ENCODE results near the gene YIF1A. TPM values are rescaled to one million over a fixed set of nuclear protein-coding genes. Genes with fewer than 3 reads are reported as not detected.
A peak's percentile ranks its signal among the peaks of the same experiment; 100 is the strongest.

Gene YIF1A
- total RNA-seq, 1 experiment from 2014 or later, result 81.8 TPM

DNA sequence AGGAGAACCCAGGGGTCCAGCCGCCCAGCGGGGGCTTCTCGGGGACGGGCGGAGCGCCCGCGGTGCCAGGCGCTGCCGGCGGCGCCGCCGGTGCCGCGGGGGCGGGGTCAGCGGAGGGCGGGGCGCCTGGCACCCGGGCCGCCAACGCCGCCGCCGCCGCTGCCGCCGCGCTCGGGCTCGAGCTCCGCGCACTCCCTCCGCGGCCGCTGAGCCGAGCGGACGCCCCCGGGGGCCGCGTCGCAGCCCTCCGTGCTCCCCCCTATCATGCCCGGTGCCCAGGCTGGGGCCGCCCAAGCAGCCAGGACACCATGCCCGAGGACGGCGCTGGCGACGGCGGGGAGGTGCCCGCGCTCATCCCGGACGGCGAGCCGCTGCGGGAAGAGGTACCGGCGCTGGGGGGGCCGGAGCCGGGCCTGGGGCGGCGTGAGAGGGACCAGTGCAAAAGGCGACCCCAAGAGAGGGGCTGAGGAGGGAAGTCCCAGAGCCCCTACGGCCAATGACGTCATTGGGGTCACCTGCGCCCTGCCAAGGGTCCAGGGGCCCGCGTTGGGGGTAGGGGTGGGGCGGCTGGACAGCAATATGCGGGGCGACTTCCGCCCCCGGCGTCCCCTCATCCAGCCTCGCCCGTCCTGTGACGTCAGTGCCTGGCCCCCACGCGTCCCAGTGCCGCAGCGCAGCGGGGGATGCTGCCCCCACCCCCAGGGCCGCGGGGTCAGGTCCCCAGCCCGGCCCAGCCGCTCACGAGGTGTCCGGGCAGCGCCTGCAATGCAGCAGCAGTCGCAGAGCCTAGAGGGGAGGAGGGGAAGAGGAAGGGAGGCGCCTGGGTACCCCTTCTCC lies 3.0 kb upstream of the YIF1A start, which contains the start of gene TMEM151A:
TSS of gene TMEM151A (plus strand) at position 189 of the 837 bp plus-strand sequence. CDS start at position 309, 120 bp downstream.
- Histone ChIP-seq H3K4me2 (peak within 1 kb of the TSS; percentile 91; the same call in 1 of the 2 replicates), H3K4me3 (no peak within 1 kb of the TSS), H3K79me2 (ENCODE audit: low read depth) (peaks cover 18% of the 10 kb centered on the region), H3K9me2 (ENCODE audit: insufficient read depth) (no peaks in the 10 kb centered on the region), H3F3A (ENCODE audit: insufficient read depth, low read depth) (peaks cover 20% of the 10 kb centered on the region), H3K36me3 (ENCODE audit: low read depth) (no peaks in the 10 kb centered on the region), H3K9me3 (ENCODE audit: insufficient read depth, low read depth) (no peaks in the 10 kb centered on the region), H4K20me1 (ENCODE audit: insufficient read depth) (peaks cover 3% of the 10 kb centered on the region; the same call in 1 of the 2 replicates), H2AFZ (no peak within 1 kb of the TSS), H3K27ac (no peak within 1 kb of the TSS), H3K4me1 (replicated peaks; ENCODE audit: insufficient read depth) (peaks cover 19% of the 10 kb centered on the region), H3K27me3 (ENCODE audit: insufficient read depth, low read depth) (0 out of 2 replicates have a peak, but pooled peaks cover 1% of the 10 kb centered on the region)
- TF ChIP-seq, protein P1, sequence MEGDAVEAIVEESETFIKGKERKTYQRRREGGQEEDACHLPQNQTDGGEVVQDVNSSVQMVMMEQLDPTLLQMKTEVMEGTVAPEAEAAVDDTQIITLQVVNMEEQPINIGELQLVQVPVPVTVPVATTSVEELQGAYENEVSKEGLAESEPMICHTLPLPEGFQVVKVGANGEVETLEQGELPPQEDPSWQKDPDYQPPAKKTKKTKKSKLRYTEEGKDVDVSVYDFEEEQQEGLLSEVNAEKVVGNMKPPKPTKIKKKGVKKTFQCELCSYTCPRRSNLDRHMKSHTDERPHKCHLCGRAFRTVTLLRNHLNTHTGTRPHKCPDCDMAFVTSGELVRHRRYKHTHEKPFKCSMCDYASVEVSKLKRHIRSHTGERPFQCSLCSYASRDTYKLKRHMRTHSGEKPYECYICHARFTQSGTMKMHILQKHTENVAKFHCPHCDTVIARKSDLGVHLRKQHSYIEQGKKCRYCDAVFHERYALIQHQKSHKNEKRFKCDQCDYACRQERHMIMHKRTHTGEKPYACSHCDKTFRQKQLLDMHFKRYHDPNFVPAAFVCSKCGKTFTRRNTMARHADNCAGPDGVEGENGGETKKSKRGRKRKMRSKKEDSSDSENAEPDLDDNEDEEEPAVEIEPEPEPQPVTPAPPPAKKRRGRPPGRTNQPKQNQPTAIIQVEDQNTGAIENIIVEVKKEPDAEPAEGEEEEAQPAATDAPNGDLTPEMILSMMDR (conservative IDR thresholded peaks at IDR 0.05), result no peak
- TF ChIP-seq EZH2 (IDR thresholded peaks at IDR 0.05; ENCODE audit: low read depth), result no peak
- ChIA-PET POLR2A (ENCODE audit: unreplicated experiment) (no interaction called here), CTCF (no interaction called here)
- BruUV-seq (replicated peaks), result no TSS peak
- DNase-seq, result no peak
- intact Hi-C loops (cut with micrococcal nuclease; ENCODE audit: unreplicated experiment), result no loop called here

DNA sequence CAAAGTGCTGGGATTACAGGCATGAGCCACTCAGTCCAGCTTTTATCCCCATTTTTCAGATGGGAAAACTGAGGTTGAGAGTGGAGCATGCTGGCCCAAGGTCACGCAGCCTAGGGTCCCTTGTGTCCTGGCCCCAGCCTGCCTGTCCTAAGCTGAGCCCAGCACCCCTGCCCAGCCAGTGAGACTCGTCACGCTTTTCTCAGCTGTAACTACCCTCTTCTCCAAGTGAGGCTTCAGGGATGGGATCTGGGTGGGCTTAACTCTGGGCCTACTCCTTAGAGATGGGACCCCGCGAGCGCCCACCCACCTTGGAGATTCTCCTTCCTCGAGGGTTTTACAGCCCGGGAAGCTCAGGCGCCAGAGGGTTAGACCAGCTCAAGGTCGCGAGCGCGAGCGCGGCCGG lies 2.4 kb upstream of the YIF1A start:
- Histone ChIP-seq H3K27me3 (ENCODE audit: insufficient read depth, low read depth) (no peaks in the 10 kb centered on the region), H3K4me1 (replicated peaks; ENCODE audit: insufficient read depth) (peaks cover 19% of the 10 kb centered on the region), H3K79me2 (ENCODE audit: low read depth) (peaks cover 24% of the 10 kb centered on the region), H3K4me3 (no peak overlapping the region), H3F3A (ENCODE audit: insufficient read depth, low read depth) (peaks cover 20% of the 10 kb centered on the region), H4K20me1 (ENCODE audit: insufficient read depth) (peaks cover 5% of the 10 kb centered on the region; the same call in 1 of the 2 replicates), H2AFZ (no peak overlapping the region), H3K9me3 (ENCODE audit: insufficient read depth, low read depth) (no peaks in the 10 kb centered on the region), H3K36me3 (ENCODE audit: low read depth) (no peaks in the 10 kb centered on the region), H3K9me2 (ENCODE audit: insufficient read depth) (no peaks in the 10 kb centered on the region), H3K4me2 (no peak overlapping the region), H3K27ac (no peak overlapping the region)
- TF ChIP-seq EZH2 (IDR thresholded peaks at IDR 0.05; ENCODE audit: low read depth), result no peak
- TF ChIP-seq, protein P1 (conservative IDR thresholded peaks at IDR 0.05), result no peak
- POLR2A ChIA-PET (ENCODE audit: unreplicated experiment), result no interaction called here
- intact Hi-C loops (cut with micrococcal nuclease; ENCODE audit: unreplicated experiment), result no loop called here
- CTCF ChIA-PET, result interaction anchor here (3.0 kb wide), 1 partner anchor 21 kb away, joined by 13 read pairs; no protein-coding TSS in a partner anchor
- BruUV-seq (replicated peaks), result no TSS peak
- no peak for DNase-seq

DNA sequence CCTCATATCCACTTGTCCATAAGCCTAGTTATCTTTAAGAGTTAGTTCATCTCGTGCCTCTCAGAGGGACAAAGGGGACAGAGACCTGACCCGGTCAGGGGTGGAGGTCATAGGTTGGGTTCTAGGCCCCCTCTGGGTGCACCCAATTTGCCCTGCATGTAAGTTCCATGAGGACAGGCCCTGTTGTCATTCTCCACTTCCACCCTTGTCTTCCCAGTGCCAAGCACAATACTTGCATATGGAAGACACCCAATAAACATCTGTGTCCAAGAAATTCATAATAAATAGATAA lies 1.3 kb upstream of the YIF1A start:
- Histone ChIP-seq H3K36me3 (ENCODE audit: low read depth) (no peaks in the 10 kb centered on the region), H3K9me2 (ENCODE audit: insufficient read depth) (no peaks in the 10 kb centered on the region), H3K27me3 (ENCODE audit: insufficient read depth, low read depth) (no peaks in the 10 kb centered on the region), H4K20me1 (ENCODE audit: insufficient read depth) (peaks cover 7% of the 10 kb centered on the region), H3K4me2 (peak overlapping the region; percentile 91), H3K9me3 (ENCODE audit: insufficient read depth, low read depth) (no peaks in the 10 kb centered on the region), H2AFZ (0 out of 2 replicates have a peak overlapping the region, but pooled peaks have one; percentile 81), H3K79me2 (ENCODE audit: low read depth) (peaks cover 24% of the 10 kb centered on the region), H3K27ac (peak overlapping the region; percentile 71), H3F3A (ENCODE audit: insufficient read depth, low read depth) (peaks cover 20% of the 10 kb centered on the region), H3K4me1 (replicated peaks; ENCODE audit: insufficient read depth) (peaks cover 19% of the 10 kb centered on the region), H3K4me3 (peak overlapping the region; percentile 96)
- no TSS peak for BruUV-seq (replicated peaks)
- CTCF ChIA-PET, result interaction anchor here (0.8 to 3.0 kb wide), 2 partner anchors 22 to 99 kb away, joined by 5 to 13 read pairs; no protein-coding TSS in a partner anchor
- POLR2A ChIA-PET (ENCODE audit: unreplicated experiment), result interaction anchor here (0.6 kb wide), 1 partner anchor 22 kb away, joined by 3 read pairs; no protein-coding TSS in a partner anchor
- intact Hi-C loops (cut with micrococcal nuclease; ENCODE audit: unreplicated experiment), result no loop called here
- TF ChIP-seq EZH2 (IDR thresholded peaks at IDR 0.05; ENCODE audit: low read depth), result no peak
- TF ChIP-seq, protein P1 (conservative IDR thresholded peaks at IDR 0.05), result no peak
- DNase-seq, result no peak
